Effector memory CD4-positive, alpha-beta T cell (primary cell): ENCODE results near the gene GALNS.
A peak's percentile ranks its signal among the peaks of the same experiment; 100 is the strongest.

Experiments
- DNase-seq, 3 donors: peaks; one replicate each; pipeline ENCODE4 v3.0.0-alpha.2; 2020
- H3K27ac ChIP-seq: 2 replicates; pipeline ENCODE4 v1.7.0; 2013; ENCODE audit warnings: mild to moderate bottlenecking, low read length, moderate library complexity; ENCODE audit not compliant: insufficient read depth, poor library complexity, severe bottlenecking
- H3K27me3 ChIP-seq: replicated peaks from 2 replicates; pipeline ENCODE4 v1.7.0; 2013; ENCODE audit warnings: mild to moderate bottlenecking, low read length; ENCODE audit not compliant: insufficient read depth, control insufficient read depth, poor library complexity, severe bottlenecking
- H3K36me3 ChIP-seq: 2 replicates; pipeline ENCODE4 v1.7.0; 2013; ENCODE audit warnings: mild to moderate bottlenecking, low read length, moderate library complexity; ENCODE audit not compliant: control insufficient read depth, insufficient read depth
- H3K4me1 ChIP-seq: 2 replicates; pipeline ENCODE4 v1.7.0; 2013; ENCODE audit warnings: low read length, mild to moderate bottlenecking; ENCODE audit not compliant: control insufficient read depth, insufficient read depth, poor library complexity, severe bottlenecking
- H3K4me3 ChIP-seq: 2 replicates; pipeline ENCODE4 v1.7.0; 2013; ENCODE audit warnings: low read length, low read depth, mild to moderate bottlenecking; ENCODE audit not compliant: insufficient read depth, poor library complexity, severe bottlenecking
- H3K9me3 ChIP-seq: 2 replicates; pipeline ENCODE4 v1.7.0; 2013; ENCODE audit warnings: mild to moderate bottlenecking, low read length, moderate library complexity; ENCODE audit not compliant: control insufficient read depth

The GALNS gene

GRCh38 chr16:88817785-88818574 lies 38.8 kb downstream of the GALNS start:
- peaks cover 5% of the 10 kb centered on the region for H3K36me3 ChIP-seq
- no peaks in the 10 kb centered on the region for H3K9me3 ChIP-seq
- no peaks in the 10 kb centered on the region for H3K4me1 ChIP-seq
- DNase-seq = no peak
- H3K27ac ChIP-seq = no peak overlapping the region
- no peak overlapping the region for H3K4me3 ChIP-seq
- H3K27me3 ChIP-seq = no peaks in the 10 kb centered on the region

- H3K4me3 ChIP-seq = no peak overlapping the region
- no peak for DNase-seq
- no peaks in the 10 kb centered on the region for H3K36me3 ChIP-seq
- H3K27ac ChIP-seq = no peak overlapping the region
- H3K4me1 ChIP-seq = no peaks in the 10 kb centered on the region
- no peaks in the 10 kb centered on the region for H3K9me3 ChIP-seq
- no peaks in the 10 kb centered on the region for H3K27me3 ChIP-seq
Observed at GRCh38 chr16:88816736-88817535, 39.8 kb downstream of the GALNS start.

GRCh38 chr16:88815901-88816589 lies 40.7 kb downstream of the GALNS start:
- Histone ChIP-seq H3K4me3 (no peak overlapping the region), H3K27me3 (no peaks in the 10 kb centered on the region), H3K9me3 (no peaks in the 10 kb centered on the region), H3K27ac (no peak overlapping the region), H3K4me1 (peaks cover 6% of the 10 kb centered on the region), H3K36me3 (no peaks in the 10 kb centered on the region)
- peak in 1 of 3 donors; percentile 10 for DNase-seq

- Histone ChIP-seq H3K27ac (no peak overlapping the region), H3K4me1 (peaks cover 14% of the 10 kb centered on the region), H3K36me3 (no peaks in the 10 kb centered on the region)
Observed at GRCh38 chr16:88815227-88815626, 41.5 kb downstream of the GALNS start.

GRCh38 chr16:88814144-88814502 lies 42.6 kb downstream of the GALNS start:
- H3K36me3 ChIP-seq = peaks cover 7% of the 10 kb centered on the region
- H3K4me1 ChIP-seq = peaks cover 18% of the 10 kb centered on the region
- no peak for DNase-seq
- no peaks in the 10 kb centered on the region for H3K27me3 ChIP-seq
- no peak overlapping the region for H3K27ac ChIP-seq
- H3K9me3 ChIP-seq = no peaks in the 10 kb centered on the region
- H3K4me3 ChIP-seq = no peak overlapping the region

More at GRCh38 chr16:88815227-88815626, 41.5 kb downstream of the GALNS start:
- no peak for DNase-seq
- no peak overlapping the region for H3K4me3 ChIP-seq
- no peaks in the 10 kb centered on the region for H3K27me3 ChIP-seq
- no peaks in the 10 kb centered on the region for H3K9me3 ChIP-seq

- Histone ChIP-seq H3K4me3 (no peak overlapping the region), H3K27me3 (no peaks in the 10 kb centered on the region), H3K36me3 (peaks cover 11% of the 10 kb centered on the region), H3K4me1 (peaks cover 18% of the 10 kb centered on the region), H3K27ac (no peak overlapping the region), H3K9me3 (no peaks in the 10 kb centered on the region)
- no peak for DNase-seq
Observed at GRCh38 chr16:88813269-88814143, 43.2 kb downstream of the GALNS start.

DNA sequence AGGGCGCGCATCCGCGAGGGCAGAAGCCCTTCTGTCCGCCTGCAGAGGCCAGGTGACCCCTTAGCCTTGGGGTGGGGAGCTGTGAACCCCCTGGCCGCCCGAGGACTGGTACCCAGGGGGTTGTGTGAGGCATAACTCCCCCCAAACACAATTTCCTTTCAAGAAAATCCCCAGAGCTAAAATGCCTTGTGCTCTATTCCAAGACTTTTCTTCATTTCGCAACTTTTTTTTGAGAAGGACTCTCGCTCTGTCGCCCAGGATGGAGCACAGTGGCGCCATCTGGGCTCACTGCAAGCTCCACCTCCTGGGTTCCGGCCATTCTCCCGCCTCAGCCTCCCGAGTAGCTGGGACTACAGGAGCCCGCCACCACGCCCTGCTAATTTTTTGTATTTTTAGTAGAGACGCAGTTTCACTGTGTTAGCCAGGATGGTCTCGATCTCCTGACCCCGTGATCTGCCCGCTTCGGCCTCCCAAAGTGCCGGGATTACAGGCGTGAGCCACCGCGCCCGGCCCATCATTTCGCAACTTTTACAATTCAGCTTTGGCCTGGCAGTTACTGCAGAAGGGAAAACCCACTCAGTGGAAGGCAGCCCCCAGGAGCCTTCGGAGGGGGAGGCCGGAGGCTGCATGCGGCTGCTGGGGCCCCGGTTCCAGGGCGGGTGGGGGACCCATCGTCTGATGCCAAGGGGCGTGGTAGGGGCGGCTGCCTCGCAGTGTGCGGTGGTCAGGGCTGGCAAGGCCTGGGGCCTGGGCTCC lies 44.1 kb downstream of the GALNS start:
- no peak for DNase-seq
- H3K9me3 ChIP-seq = no peaks in the 10 kb centered on the region
- no peaks in the 10 kb centered on the region for H3K27me3 ChIP-seq
- peak overlapping the region; percentile 77 for H3K27ac ChIP-seq
- peaks cover 14% of the 10 kb centered on the region for H3K36me3 ChIP-seq
- H3K4me1 ChIP-seq = peaks cover 18% of the 10 kb centered on the region
- H3K4me3 ChIP-seq = peak overlapping the region; percentile 94

GRCh38 chr16:88811769-88812512 lies 44.8 kb downstream of the GALNS start, which contains the start of gene APRT:
Gene APRT (minus strand): TSS chr16:88811928. CDS start chr16:88811899, 29 bp downstream.
- H3K9me3 ChIP-seq = no peaks in the 10 kb centered on the region
- peaks cover 14% of the 10 kb centered on the region for H3K36me3 ChIP-seq
- no peaks in the 10 kb centered on the region for H3K27me3 ChIP-seq
- H3K4me3 ChIP-seq = peak within 1 kb of the TSS; percentile 94
- peak; percentile 93 for DNase-seq
- H3K27ac ChIP-seq = peak within 1 kb of the TSS; percentile 77
- peaks cover 18% of the 10 kb centered on the region for H3K4me1 ChIP-seq
